K562 (cell line): ENCODE measurements around the gene ATXN7L1. TPM values are rescaled to one million over a fixed set of nuclear protein-coding genes. Genes with fewer than 3 reads are reported as not detected.

Experiments used
- ATAC-seq: fragments of 200-7000 bp; cut with Tn5 transposase; 3 replicates; pipeline ENCODE4 v1.9.1; 2020; ENCODE audit warnings: moderate library complexity
- BruUV-seq: library from RNA; stranded (reverse); fragments of 400-500 nt; replicated peaks from 2 replicates; lab custom pipeline; 2021; lab: Mats Ljungman, UMichigan
- CTCF ChIA-PET: fragments of 300-600 bp; formaldehyde crosslinking; extraction: SDS; loops from one replicate; lab custom pipeline; 2021; ENCODE audit warnings: low intra/inter-chr PET ratio; lab: Yijun Ruan, JAX
- POLR2A ChIA-PET: fragments of 300-600, 350-650 bp; sonication (Branson Sonifier 250); formaldehyde crosslinking; extraction: SDS; loops from one replicate; lab custom pipeline; 2021; ENCODE audit warnings: antibody characterized with exemption, inconsistent platforms; lab: Yijun Ruan, JAX
- DNase-seq, 4 experiments: peaks; one replicate each; pipeline versions ENCODE4 v3.0.0 to v3.0.0-alpha.2; 2011 to 2018; ENCODE audit warnings: low spot score in 3 of 4, mixed read lengths in 3 of 4; ENCODE audit errors: extremely low read depth in 1 of 4
- FAIRE-seq: peaks from 2 replicates; lab custom pipeline; 2011; peaks lifted over from hg19 to GRCh38; lab: Jason Lieb, UNC
- H2AFZ ChIP-seq: 2 replicates; pipeline ENCODE4 v1.6.0; 2011; ENCODE audit warnings: low read depth, low read length, control low read depth, inconsistent platforms
- H3K27ac ChIP-seq: fragments of 200-600 bp; 3 replicates; pipeline ENCODE4 v1.8.0; 2011; ENCODE audit warnings: low read depth, mild to moderate bottlenecking, control low read depth, inconsistent platforms, low read length, moderate library complexity, mixed read lengths; ENCODE audit errors: extremely low read depth
- H3K27me3 ChIP-seq, 2 experiments: fragments of 300-600 bp in 1 of 2; 2 replicates in 1 of 2; 3 replicates in 1 of 2; pipeline versions ENCODE4 v1.6.0 to v1.8.0; 2011; ENCODE audit warnings: inconsistent platforms in 2 of 2, low read length in 2 of 2, mild to moderate bottlenecking in 1 of 2, mixed read lengths in 1 of 2, moderate library complexity in 1 of 2; ENCODE audit not compliant: control insufficient read depth in 2 of 2, insufficient read depth in 2 of 2
- H3K36me3 ChIP-seq: fragments of 300-600 bp; 3 replicates; pipeline ENCODE4 v1.8.0; 2011; ENCODE audit warnings: mild to moderate bottlenecking, low read length, inconsistent platforms; ENCODE audit not compliant: control insufficient read depth, insufficient read depth
- H3K4me1 ChIP-seq, 2 experiments: fragments of 200-600 bp in 1 of 2; replicated peaks in 1 of 2; 2 replicates in 1 of 2; 3 replicates in 1 of 2; pipeline versions ENCODE4 v1.5.1 to v1.8.0; 2011; ENCODE audit warnings: inconsistent platforms in 2 of 2, low read length in 2 of 2, mild to moderate bottlenecking in 1 of 2, mixed read lengths in 1 of 2, moderate library complexity in 1 of 2; ENCODE audit not compliant: control insufficient read depth in 2 of 2, insufficient read depth in 2 of 2
- H3K4me2 ChIP-seq: 2 replicates; pipeline ENCODE4 v1.6.1; 2011; ENCODE audit warnings: low read length, control low read depth, inconsistent platforms, mixed read lengths; ENCODE audit not compliant: insufficient read depth
- H3K4me3 ChIP-seq: fragments of 200-600 bp; sonication (generic), shearing (Covaris generic); 2 replicates; pipeline ENCODE4 v1.5.1; 2016; ENCODE audit warnings: control low read depth, inconsistent platforms
- H3K79me2 ChIP-seq: fragments of 200-600 bp; 3 replicates; pipeline ENCODE4 v1.8.0; 2011; ENCODE audit warnings: low read length, inconsistent platforms; ENCODE audit not compliant: control insufficient read depth, insufficient read depth
- H3K9ac ChIP-seq, 2 experiments: 2 replicates each; pipeline versions ENCODE4 v1.6.0 to v1.6.1; 2011; ENCODE audit warnings: low read depth in 2 of 2, low read length in 2 of 2, control low read depth in 1 of 2, inconsistent platforms in 1 of 2, mild to moderate bottlenecking in 1 of 2, mixed read lengths in 1 of 2; ENCODE audit not compliant: insufficient read depth in 1 of 2
- H3K9me1 ChIP-seq: one replicate; pipeline ENCODE4 v1.6.0; 2011; ENCODE audit warnings: inconsistent platforms, mild to moderate bottlenecking, low read length, moderate library complexity; ENCODE audit not compliant: control insufficient read depth, insufficient read depth
- H3K9me3 ChIP-seq: replicated peaks from 2 replicates; pipeline ENCODE4 v1.5.1; 2011; ENCODE audit warnings: low read depth, low read length, inconsistent platforms; ENCODE audit not compliant: control insufficient read depth, insufficient read depth
- H4K20me1 ChIP-seq: replicated peaks from 2 replicates; pipeline ENCODE4 v1.6.1; 2011; ENCODE audit warnings: low read length, inconsistent platforms, mixed read lengths; ENCODE audit not compliant: control insufficient read depth, insufficient read depth
- ARHGAP35 ChIP-seq: fragments of 450-650 bp; IDR thresholded peaks from 2 replicates; pipeline ENCODE4 v1.6.1; 2018; ENCODE audit not compliant: partially characterized antibody
- BRD4 ChIP-seq: fragments of 200-600 bp; sonication (generic); IDR thresholded peaks from 2 replicates; pipeline ENCODE4 v1.6.1; 2017; ENCODE audit warnings: inconsistent platforms
- CTBP1 ChIP-seq: fragments of 450-650 bp; IDR thresholded peaks from 2 replicates; pipeline ENCODE4 v1.6.1; 2016; ENCODE audit warnings: borderline replicate concordance
- DACH1 ChIP-seq: fragments of 450-650 bp; IDR thresholded peaks from 2 replicates; pipeline ENCODE4 v1.6.1; 2018; ENCODE audit not compliant: partially characterized antibody
- GTF3C2 ChIP-seq: IDR thresholded peaks from 3 replicates; pipeline ENCODE4 v1.6.1; 2011; ENCODE audit warnings: borderline replicate concordance, mild to moderate bottlenecking, moderate library complexity; ENCODE audit not compliant: insufficient read length; ENCODE audit errors: extremely low read depth
- HNRNPUL1 ChIP-seq: fragments of 200-400 bp; formaldehyde crosslinking; IDR thresholded peaks from 2 replicates; pipeline ENCODE4 v1.6.1; 2017; ENCODE audit warnings: low read length
- NUFIP1 ChIP-seq: fragments of 450-650 bp; IDR thresholded peaks from 2 replicates; pipeline ENCODE4 v1.6.1; 2018; ENCODE audit not compliant: partially characterized antibody
- POU5F1 ChIP-seq: fragments of 150-350 bp; IDR thresholded peaks from 2 replicates; pipeline ENCODE4 v1.6.1; 2014; ENCODE audit warnings: borderline replicate concordance, low read length, low read depth, mild to moderate bottlenecking; ENCODE audit not compliant: partially characterized antibody
- PRMT5 ChIP-seq: sonication (generic); formaldehyde crosslinking; IDR thresholded peaks from 2 replicates; pipeline ENCODE4 v1.5.0; 2020; ENCODE audit warnings: missing genetic modification reagents
- RCOR1 ChIP-seq, 2 experiments: IDR thresholded peaks; 2 replicates each; pipeline ENCODE4 v1.6.1; 2012; ENCODE audit warnings: low read depth in 2 of 2, low read length in 2 of 2, borderline replicate concordance in 1 of 2, improper control_type of control experiment in 1 of 2
- SPI1 ChIP-seq: IDR thresholded peaks from 2 replicates; pipeline ENCODE4 v1.6.1; 2011; ENCODE audit warnings: low read depth, low read length, control low read depth, borderline replicate concordance
- SRSF1 ChIP-seq: fragments of 200-400 bp; formaldehyde crosslinking; IDR thresholded peaks from 2 replicates; pipeline ENCODE4 v1.6.1; 2017; ENCODE audit warnings: mild to moderate bottlenecking, low read depth, low read length, moderate library complexity
- SRSF9 ChIP-seq: fragments of 200-400 bp; formaldehyde crosslinking; IDR thresholded peaks from 2 replicates; pipeline ENCODE4 v1.6.1; 2017; ENCODE audit warnings: low read depth, low read length, borderline replicate concordance
- U2AF1 ChIP-seq: fragments of 200-400 bp; formaldehyde crosslinking; optimal IDR thresholded peaks from 2 replicates; pipeline ENCODE3; 2017; ENCODE audit warnings: mild to moderate bottlenecking, low read depth, low read length, moderate library complexity
- YY1 ChIP-seq, 3 experiments: IDR thresholded peaks; 2 replicates each; pipeline ENCODE4 v1.6.1; 2011; ENCODE audit warnings: low read length in 2 of 3, mild to moderate bottlenecking in 2 of 3, moderate library complexity in 2 of 3, borderline replicate concordance in 1 of 3, control low read depth in 1 of 3, low read depth in 1 of 3; ENCODE audit not compliant: insufficient read depth in 3 of 3, insufficient replicate concordance in 2 of 3, control insufficient read depth in 1 of 3, insufficient read length in 1 of 3; ENCODE audit errors: extremely low read depth in 1 of 3
- ZBTB8A ChIP-seq: fragments of 450-650 bp; IDR thresholded peaks from 2 replicates; pipeline ENCODE4 v1.6.1; 2018; ENCODE audit warnings: mild to moderate bottlenecking, moderate library complexity; ENCODE audit not compliant: partially characterized antibody
- ZNF133 ChIP-seq: fragments of 250-450 bp; sonication (Bioruptor Pico); IDR thresholded peaks from 2 replicates; pipeline ENCODE4 v1.4.0; 2020; ENCODE audit warnings: mild to moderate bottlenecking
- WGBS: fragments of 100-300 bp; shearing (Covaris generic); methylation state at CpG from one replicate; pipeline ENCODE4 v1.1.6; 2016; ENCODE audit warnings: low coverage, mixed read lengths; ENCODE audit not compliant: insufficient coverage; ENCODE audit errors: missing lambda C conversion rate; 5-methylcytosine and 5-hydroxymethylcytosine counted together
- in situ Hi-C: fragments of 300-500 bp; cut with MboI; formaldehyde crosslinking; loops from 4 replicates; pipeline ENCODE4 v1.15.0; 2018; ENCODE audit warnings: inconsistent platforms, mixed read lengths
- intact Hi-C: fragments of 100-400 bp; cut with micrococcal nuclease; formaldehyde crosslinking; loops from 2 replicates; pipeline ENCODE4 v1.14.2; 2022
- polyA plus RNA-seq, 8 experiments: library from polyadenylated mRNA; depleted of rRNA in 4 of 8; stranded (reverse) in 5 of 8; unstranded in 3 of 8; fragments of >200 nt; fragmentation: Nextera tagmentation in 2 of 8; fragmentation: Illumina TruSeq in 1 of 8; extraction: Ambion mirVana in 2 of 8; extraction: Trizol in 1 of 8; gene quantifications; 2 replicates each; pipeline versions ENCODE4 v1.2.1 to v1.2.3, GENCODE V29; 2011 to 2014; ENCODE audit warnings: inconsistent platforms in 1 of 8, missing spikeins in 1 of 8
- total RNA-seq, 7 experiments: library from RNA; depleted of rRNA in 6 of 7; stranded (reverse); fragments of >200 nt in 6 of 7; fragmentation: Illumina TruSeq in 2 of 7; extraction: Trizol in 2 of 7; gene quantifications; 2 replicates each; pipeline versions ENCODE4 v1.2.1 to v1.2.3, GENCODE V29; 2011 to 2021; ENCODE audit warnings: low replicate concordance in 1 of 7
- TF ChIP-seq, protein P1 (sequence below): sonication (generic); formaldehyde crosslinking; IDR thresholded peaks from 2 replicates; pipeline ENCODE4 v1.8.1; 2023; ENCODE audit warnings: mild to moderate bottlenecking, missing genetic modification reagents

Gene ATXN7L1
- total and polyA plus RNA-seq, 9 of the 15 experiments (the other 6 are each of a cell fraction or from before 2014, with no cell fraction given), result 6.6 to 13.7 (median 10.7) TPM

DNA sequence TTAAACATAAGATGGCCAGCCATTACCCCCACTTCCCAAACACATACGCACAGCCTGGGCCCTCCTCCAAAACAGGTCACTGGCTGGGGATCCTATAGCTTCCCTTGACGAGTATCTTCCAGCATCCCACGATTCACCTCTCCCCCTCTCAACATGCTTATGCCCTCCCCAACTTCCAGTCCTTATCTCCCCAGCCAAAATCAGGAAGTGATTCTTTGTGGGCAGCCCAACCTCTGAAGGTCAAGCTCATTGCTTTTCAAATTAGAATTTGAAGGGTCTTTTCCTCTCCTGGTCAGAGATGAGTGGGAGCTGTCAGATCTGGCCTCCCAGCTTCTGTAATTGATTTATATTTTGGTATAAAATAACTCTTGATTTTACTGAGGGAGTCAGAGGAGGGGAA is 133.6 kb downstream of the ATXN7L1 start:
- CTCF ChIA-PET, result no interaction called here
- peaks cover 12 to 35% of the 10 kb centered on the region in 2 experiments; a peak in 4 of 5 replicates for H3K27me3 ChIP-seq
- TF ChIP-seq GTF3C2, result no peak
- no peak for TF ChIP-seq DACH1
- no peak for TF ChIP-seq POU5F1
- no peak for TF ChIP-seq U2AF1
- TF ChIP-seq ARHGAP35, result no peak
- TF ChIP-seq NUFIP1, result no peak
- TF ChIP-seq SPI1, result peak; percentile 92
- TF ChIP-seq, protein P1, sequence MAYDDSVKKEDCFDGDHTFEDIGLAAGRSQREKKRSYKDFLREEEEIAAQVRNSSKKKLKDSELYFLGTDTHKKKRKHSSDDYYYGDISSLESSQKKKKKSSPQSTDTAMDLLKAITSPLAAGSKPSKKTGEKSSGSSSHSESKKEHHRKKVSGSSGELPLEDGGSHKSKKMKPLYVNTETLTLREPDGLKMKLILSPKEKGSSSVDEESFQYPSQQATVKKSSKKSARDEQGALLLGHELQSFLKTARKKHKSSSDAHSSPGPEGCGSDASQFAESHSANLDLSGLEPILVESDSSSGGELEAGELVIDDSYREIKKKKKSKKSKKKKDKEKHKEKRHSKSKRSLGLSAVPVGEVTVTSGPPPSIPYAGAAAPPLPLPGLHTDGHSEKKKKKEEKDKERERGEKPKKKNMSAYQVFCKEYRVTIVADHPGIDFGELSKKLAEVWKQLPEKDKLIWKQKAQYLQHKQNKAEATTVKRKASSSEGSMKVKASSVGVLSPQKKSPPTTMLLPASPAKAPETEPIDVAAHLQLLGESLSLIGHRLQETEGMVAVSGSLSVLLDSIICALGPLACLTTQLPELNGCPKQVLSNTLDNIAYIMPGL (CRISPR knock-in tag), result no peak
- TF ChIP-seq RCOR1 (IDR thresholded peaks at IDR 0.05; ENCODE audit: borderline replicate concordance in 1 of 2, low read depth in 2 of 2, low read length in 2 of 2), result peak in 1 of 2 experiments; percentile 85; a peak in 2 of 4 replicates
- TF ChIP-seq SRSF9, result no peak
- TF ChIP-seq ZBTB8A, result no peak
- TF ChIP-seq CTBP1, result peak; percentile 28; the same call in 1 of the 2 replicates
- no peak for TF ChIP-seq SRSF1
- TF ChIP-seq ZNF133 (CRISPR knock-in tag), result no peak
- no peak for TF ChIP-seq BRD4
- TF ChIP-seq PRMT5, result no peak
- TF ChIP-seq YY1 (IDR thresholded peaks at IDR 0.05; ENCODE audit: borderline replicate concordance in 1 of 3, control insufficient read depth in 1 of 3, extremely low read depth in 1 of 3, insufficient read depth in 3 of 3, insufficient read length in 1 of 3, insufficient replicate concordance in 2 of 3, low read depth in 1 of 3, low read length in 2 of 3), result no peak
- TF ChIP-seq HNRNPUL1, result no peak

More for the DNA sequence above, 133.6 kb downstream of the ATXN7L1 start:
- Histone ChIP-seq H3K4me3 (no peak overlapping the region), H3K9me1 (peaks cover 6% of the 10 kb centered on the region), H4K20me1 (peaks cover 14% of the 10 kb centered on the region), H3K27ac (no peak overlapping the region), H3K36me3 (no peaks in the 10 kb centered on the region), H3K79me2 (no peaks in the 10 kb centered on the region), H3K4me2 (no peak overlapping the region), H3K9ac (no peak overlapping the region), H3K4me1 (no peaks in the 10 kb centered on the region; a peak in 1 of 5 replicates), H3K9me3 (no peaks in the 10 kb centered on the region), H2AFZ (no peak overlapping the region)
- BruUV-seq, result no TSS peak
- POLR2A ChIA-PET, result interaction anchor here (0.8 to 1.5 kb wide), 4 partner anchors 11 to 27 kb away, joined by 3 to 7 read pairs (median 4); no protein-coding TSS in a partner anchor
- DNase-seq, result no peak
- ATAC-seq, result no peak
- in situ Hi-C loops (no loop called here), intact Hi-C loops (no loop called here)
- 5% methylated on average over 3 of the region's 3 CpGs for WGBS
- FAIRE-seq, result no peak
